Lung microvascular endothelial cell (primary cell): Measurements from ENCODE around the gene SMAD7. TPM values are rescaled to one million over a fixed set of nuclear protein-coding genes. Genes with fewer than 3 reads are reported as not detected.

Source experiments
- DNase-seq, 2 donors: peaks; one replicate each; pipeline versions ENCODE4 v3.0.0 to v3.0.0-alpha.2; 2010; ENCODE audit warnings: low read depth in 2 of 2
- total RNA-seq: library from RNA; depleted of rRNA; stranded (reverse); fragments of >200 nt; gene quantifications from 2 replicates; pipeline ENCODE4 v1.2.1, GENCODE V29; 2014

SMAD7 gene, protein sequence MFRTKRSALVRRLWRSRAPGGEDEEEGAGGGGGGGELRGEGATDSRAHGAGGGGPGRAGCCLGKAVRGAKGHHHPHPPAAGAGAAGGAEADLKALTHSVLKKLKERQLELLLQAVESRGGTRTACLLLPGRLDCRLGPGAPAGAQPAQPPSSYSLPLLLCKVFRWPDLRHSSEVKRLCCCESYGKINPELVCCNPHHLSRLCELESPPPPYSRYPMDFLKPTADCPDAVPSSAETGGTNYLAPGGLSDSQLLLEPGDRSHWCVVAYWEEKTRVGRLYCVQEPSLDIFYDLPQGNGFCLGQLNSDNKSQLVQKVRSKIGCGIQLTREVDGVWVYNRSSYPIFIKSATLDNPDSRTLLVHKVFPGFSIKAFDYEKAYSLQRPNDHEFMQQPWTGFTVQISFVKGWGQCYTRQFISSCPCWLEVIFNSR
- total RNA-seq = 3.0 and 3.1 TPM in 2 replicates

- peak in 1 of 2 donors; percentile 44 for DNase-seq
Observed at GRCh38 chr18:48950536-48951447, at the start of gene SMAD7. Gene SMAD7, minus strand, starts transcription at chr18:48950965. Its CDS starts 541 bp downstream, at chr18:48950424.

DNA sequence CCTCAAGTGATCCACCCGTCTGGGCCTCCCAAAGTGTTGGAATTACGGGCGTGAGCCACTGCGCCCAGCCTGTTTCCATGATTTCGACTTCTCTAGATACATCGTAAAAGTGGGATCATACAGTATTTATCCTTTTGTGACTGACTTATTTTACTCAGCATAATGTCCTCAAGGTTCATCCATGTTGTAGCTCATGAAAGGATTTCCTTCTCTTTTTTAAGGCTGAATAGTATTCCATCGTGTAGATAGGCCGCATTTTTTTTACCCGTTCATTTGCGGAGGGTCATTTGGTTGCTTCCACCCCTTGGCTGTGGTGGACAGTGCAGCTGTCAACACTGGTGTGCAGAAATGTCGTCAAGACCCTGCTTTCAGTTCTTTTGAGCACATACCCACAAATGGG lies 48.8 kb upstream of the SMAD7 start:
- DNase-seq = no peak

- DNase-seq = peak; percentile 26 to 93
Observed at GRCh38 chr18:48997985-48998831, 47.4 kb upstream of the SMAD7 start.

GRCh38 chr18:48997681-48997984 lies 46.9 kb upstream of the SMAD7 start:
- DNase-seq = no peak

DNA sequence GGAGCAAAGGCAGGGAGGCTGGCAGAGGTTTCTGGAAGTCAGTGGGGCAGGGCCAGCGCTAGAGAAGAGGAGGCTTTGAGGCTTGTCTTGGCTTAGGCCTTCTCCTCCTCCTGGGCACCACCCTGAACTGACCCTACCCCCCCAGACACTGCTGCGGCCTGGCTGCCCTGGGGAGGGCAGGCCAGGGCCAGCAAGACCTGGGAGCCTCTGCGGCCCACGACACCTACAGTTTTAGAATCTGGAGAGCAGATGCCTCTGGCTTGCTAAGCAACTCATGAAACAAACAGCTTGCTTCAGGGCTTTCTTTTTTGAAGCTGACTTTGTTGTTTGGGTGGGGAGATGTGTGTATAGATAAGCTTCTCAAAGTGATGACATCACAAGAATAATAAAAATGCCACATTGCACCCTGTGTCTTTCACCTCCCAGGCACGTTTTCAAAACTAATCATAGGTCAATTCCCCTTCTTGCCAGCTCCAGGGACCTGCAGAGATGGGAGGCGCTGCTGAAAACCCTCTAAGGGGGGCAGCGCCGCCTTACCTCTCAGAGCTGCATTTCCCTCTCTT lies 46.2 kb upstream of the SMAD7 start:
- peak in 1 of 2 donors; percentile 76 for DNase-seq

DNA sequence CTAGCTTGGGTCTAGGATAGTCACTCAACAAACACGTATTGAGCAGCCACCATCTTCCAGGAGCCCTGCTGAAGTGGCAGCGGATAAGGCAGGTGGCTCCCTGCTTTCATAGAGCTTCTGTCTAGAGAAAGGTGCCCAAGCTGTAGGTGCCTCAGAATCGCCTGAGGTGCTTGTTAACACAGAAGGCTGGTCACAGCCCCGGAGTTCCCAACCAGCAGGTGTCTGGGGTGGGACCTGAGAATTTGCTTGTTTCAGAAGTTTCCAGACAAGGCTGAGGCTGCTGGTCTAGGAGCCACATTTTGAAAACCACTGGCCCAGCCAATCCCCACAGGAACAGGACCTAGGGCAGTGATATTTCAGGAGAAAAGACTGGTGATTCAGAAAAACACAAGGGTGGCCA lies 45.3 kb upstream of the SMAD7 start:
- no peak for DNase-seq

DNA sequence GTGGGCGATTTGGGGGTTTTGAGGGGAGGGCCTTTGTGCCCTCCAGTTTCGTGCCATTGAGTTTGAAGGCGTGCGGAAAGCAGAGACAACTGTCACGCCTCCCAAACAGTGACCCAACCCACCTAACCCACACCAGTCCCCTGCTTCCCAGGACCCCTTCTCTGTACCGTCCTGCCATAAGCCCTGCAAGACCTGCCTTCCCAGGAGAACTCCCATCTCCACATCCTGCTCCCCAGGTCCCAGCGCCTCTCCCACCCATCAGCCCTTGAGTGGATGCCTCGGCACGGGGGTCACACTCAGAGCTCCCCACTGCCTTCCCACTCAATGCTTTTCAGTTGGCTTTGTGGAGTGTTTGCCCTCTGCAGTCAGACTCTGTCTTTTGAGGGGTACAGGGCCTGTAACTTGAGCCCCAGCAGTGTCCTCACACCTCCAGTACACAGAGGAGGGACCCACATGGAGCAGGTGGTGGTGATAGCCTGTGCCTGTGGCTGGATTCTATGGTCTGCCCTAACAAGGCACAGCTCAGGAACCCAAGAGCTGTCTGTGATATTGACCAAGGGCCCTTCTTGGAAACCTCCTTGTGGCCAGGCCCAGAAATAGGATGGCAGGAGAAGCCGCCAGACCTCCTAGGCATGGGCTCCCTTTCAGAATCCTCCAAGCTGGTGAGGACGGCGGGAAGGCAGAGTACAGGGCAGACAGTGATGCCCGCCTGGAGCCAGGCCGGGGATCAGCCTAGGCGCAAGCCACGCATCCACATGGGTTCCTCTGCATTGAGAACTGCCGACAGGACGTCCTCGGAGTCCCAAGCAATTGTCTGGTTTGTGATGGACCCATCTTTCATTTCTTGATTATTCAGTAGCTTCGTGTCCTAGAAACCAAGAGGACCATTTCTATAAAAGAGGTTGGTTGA lies 44.4 kb upstream of the SMAD7 start:
- no peak for DNase-seq

DNA sequence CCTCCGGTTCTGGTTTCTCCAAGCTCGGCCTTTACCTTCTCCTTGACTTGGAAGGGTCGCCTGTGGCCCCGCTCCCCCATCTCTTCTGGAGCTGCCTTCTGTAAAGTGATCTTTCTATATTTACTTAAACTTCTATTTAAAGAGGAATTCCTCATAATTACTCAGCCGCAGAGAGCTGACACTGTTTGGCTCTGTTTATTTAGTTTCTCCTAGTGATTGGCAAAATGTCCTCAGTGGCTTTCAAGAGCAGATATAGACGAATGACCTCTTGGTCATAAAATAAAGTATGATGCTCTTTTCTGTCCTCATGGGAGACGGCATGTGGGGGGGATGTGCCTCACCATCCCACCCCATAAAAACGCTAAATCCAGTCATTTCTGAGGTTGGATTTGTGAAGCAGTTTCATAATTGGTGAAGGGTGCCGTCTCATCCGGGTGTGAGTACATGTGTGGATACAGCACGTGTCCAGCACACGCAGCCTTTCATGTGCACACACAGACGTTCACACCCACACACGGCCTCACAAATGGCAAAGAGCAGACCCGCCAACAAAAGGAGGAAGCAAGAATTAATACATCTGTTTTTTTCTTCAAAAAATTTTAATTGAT lies 43.4 kb upstream of the SMAD7 start:
- DNase-seq = peak in 1 of 2 donors; percentile 85

DNA sequence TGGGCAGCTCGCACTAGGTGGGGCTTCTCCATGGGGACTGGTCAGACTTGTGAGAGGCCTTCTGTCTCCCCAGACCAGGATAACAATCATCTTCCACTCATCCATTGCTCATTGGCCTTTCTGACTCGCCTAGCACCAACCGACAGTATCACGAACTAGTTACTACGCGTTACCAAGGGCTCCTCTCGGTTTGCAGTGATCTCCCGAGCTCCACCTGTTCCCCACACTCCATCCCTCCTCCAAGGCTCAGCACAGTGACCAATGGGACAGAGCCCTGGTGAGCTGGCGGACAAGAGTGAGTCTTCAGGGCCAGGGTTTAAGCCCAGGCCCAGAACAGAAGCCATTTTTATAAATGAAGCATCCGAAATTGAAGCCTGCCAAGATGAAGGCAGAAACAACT lies 42.8 kb upstream of the SMAD7 start:
- DNase-seq = peak in 1 of 2 donors; percentile 17

- no peak for DNase-seq
Observed at GRCh38 chr18:48992791-48993555, 42.2 kb upstream of the SMAD7 start.

- no peak for DNase-seq
Observed at GRCh38 chr18:48992133-48992532, 41.4 kb upstream of the SMAD7 start.

GRCh38 chr18:48991676-48992075 lies 40.9 kb upstream of the SMAD7 start:
- no peak for DNase-seq

DNA sequence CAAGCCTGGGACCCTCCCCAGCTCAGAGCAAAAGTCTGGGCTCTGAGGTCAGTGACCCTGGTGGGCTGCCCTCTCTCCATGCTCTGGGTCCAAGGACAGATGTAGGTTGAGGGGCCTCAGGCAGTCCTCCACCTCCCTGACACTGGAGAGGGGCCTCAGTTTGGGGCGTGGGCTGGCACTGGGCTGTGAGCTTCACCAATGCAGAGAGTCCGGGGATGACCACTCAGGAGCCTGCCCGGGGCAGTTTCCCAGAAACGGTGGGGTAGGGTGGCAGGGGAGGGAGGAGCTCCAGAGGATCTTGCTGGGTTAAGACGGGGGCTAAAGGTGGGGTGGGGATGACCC lies 40.5 kb upstream of the SMAD7 start:
- no peak for DNase-seq

GRCh38 chr18:48990481-48991318 lies 39.9 kb upstream of the SMAD7 start:
- peak; percentile 45 to 69 for DNase-seq

DNA sequence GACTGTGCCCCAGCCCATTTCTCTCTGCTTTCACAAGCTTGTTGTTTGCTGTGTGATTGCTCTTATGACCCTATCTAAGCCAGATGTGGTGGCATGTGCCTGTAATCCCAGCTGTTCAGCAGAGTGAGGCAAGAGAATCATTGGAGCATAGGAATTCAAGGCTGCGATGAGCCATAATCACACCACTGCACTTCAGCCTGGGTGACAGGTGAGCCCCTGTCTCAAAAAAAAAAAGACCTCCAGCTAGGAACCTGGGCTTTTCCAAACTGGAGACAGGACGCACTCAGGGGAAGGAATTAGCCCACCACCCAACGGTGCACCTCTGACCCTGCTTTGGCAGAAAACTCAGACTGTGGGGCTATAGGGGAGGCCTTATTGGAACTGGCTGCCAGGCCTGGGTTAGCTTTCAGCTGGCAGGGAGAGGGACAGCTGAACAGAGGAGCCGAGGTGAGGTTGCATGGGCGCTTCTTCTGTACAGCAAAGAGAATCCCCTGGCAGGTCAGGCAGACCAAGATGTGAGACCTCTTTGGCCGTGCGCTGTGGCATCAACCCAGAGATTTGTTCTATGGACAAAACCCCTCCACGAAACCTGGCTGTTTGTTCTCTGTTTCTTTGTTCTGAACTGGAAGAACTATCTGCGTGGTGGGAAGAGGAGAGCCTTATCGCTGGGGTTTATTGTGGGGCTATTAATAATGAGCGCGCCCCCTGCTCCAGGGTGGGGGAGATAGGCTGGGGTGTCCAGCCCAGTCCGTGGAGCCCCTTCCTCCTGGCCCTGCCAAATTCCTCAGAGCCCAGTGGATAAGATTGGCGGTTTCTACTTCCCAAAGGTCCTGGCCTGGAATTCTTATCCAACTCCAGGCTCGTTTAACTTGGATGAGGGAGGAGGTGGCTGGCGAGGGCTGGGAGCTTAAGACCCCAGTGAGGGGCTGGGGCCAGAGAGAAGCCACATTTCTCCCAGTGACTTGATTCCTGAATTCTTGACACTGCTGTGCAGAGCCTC lies 38.8 kb upstream of the SMAD7 start:
- DNase-seq = no peak

DNA sequence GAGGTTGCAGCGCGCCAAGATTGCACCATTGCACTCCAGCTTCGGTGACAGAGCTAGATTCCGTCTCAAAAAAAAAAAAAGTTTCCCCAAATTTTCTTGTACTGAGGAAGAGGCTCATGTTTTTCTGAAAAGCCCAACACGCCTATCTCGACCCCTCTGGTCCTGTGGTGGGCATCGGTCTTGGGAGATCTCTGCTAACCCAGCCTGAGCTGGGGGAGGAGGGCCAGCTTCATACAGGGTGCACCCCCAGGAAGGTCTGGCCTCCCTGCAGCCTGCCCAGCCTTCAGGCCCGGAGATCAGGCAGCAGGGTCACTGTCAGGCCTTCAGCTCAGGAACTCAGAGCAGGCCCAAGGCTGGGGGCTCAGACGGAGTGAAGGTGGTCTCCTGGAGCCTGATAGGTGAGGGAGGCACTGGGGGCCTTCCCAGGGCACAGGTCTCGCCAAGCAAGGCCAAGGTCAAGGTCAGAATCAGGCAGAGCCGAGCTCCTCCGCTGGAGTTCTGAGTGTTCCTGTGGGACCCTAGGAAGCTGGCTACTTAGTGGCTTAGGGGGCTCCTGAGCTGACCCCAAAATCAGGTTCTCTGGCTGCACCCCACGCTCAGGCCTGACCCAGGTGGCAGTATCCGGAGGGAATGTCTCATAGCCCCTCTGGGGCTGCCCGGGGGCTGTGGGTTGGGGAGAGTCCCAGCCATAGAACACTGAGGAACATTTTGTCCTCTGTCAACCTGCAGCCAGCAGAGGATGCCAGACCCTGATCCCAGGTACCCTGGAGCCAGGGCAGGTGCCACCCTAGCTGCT lies 37.9 kb upstream of the SMAD7 start:
- no peak for DNase-seq
